ENCODE measurements around the gene IMP3.
A peak's percentile ranks its signal among the peaks of the same experiment; 100 is the strongest.
"Not testable (repeated sequence)": the region's sequence is repeated elsewhere in the genome, so short reads cannot be mapped to it uniquely, and the experiment has no call there.

IMP3 gene

GRCh38 chr15:75650908-75651809 is 11.1 kb upstream of the IMP3 start:
- DNase-seq (no peak), ATAC-seq (no peak)

- no peak for ATAC-seq
Observed at GRCh38 chr15:75649848-75650247, 9.8 kb upstream of the IMP3 start.

GRCh38 chr15:75649045-75649761 is 9.2 kb upstream of the IMP3 start:
- ATAC-seq (no peak), DNase-seq (no peak)

More at GRCh38 chr15:75649848-75650247, 9.8 kb upstream of the IMP3 start:
- no peak for DNase-seq

- ATAC-seq (no peak), DNase-seq (peak; percentile 20)
Observed at GRCh38 chr15:75648156-75649000, 8.4 kb upstream of the IMP3 start.

GRCh38 chr15:75647370-75648155 is 7.5 kb upstream of the IMP3 start, which contains the start of gene SNX33:
Gene SNX33, plus strand, starts transcription at chr15:75647912. Its CDS starts 1,191 bp downstream, at chr15:75649103.
- ATAC-seq (peak; percentile 64), DNase-seq (peak; percentile 73)

- peak; percentile 2 for ATAC-seq
- no peak for DNase-seq
Observed at GRCh38 chr15:75646944-75647364, 6.9 kb upstream of the IMP3 start.

- DNase-seq, result no peak
- ATAC-seq, result no peak
Observed at GRCh38 chr15:75646112-75646943, 6.3 kb upstream of the IMP3 start.

GRCh38 chr15:75644376-75644775 is 4.4 kb upstream of the IMP3 start:
- DNase-seq (no peak), ATAC-seq (no peak)

- ATAC-seq (no peak), DNase-seq (no peak)
Observed at GRCh38 chr15:75641603-75642002, 1.6 kb upstream of the IMP3 start.

GRCh38 chr15:75641179-75641503 is 1.1 kb upstream of the IMP3 start:
- DNase-seq (no peak), ATAC-seq (no peak)

- ATAC-seq (peak; percentile 57), DNase-seq (peak; percentile 46)
Observed at GRCh38 chr15:75640483-75641178, 607 bp upstream of the IMP3 start.

- no peak for DNase-seq
- ATAC-seq, result no peak
Observed at GRCh38 chr15:75639191-75639708, 774 bp downstream of the IMP3 start.

- DNase-seq, result no peak
- ATAC-seq, result no peak
Observed at GRCh38 chr15:75637245-75638009, 2.6 kb downstream of the IMP3 start.

- DNase-seq (no peak), ATAC-seq (no peak)
Observed at GRCh38 chr15:75636026-75636425, 4.0 kb downstream of the IMP3 start.

- not testable (repeated sequence) for ATAC-seq, DNase-seq
Observed at GRCh38 chr15:75633922-75634321, 6.1 kb downstream of the IMP3 start.

- DNase-seq (no peak), ATAC-seq (no peak)
Observed at GRCh38 chr15:75631935-75632334, 8.1 kb downstream of the IMP3 start.

- peak; percentile 87 for ATAC-seq
- DNase-seq, result peak; percentile 94
Observed at GRCh38 chr15:75625542-75626347, 14.3 kb downstream of the IMP3 start, which contains the start of gene SNUPN. Gene SNUPN, minus strand, starts transcription at chr15:75625725. Its CDS starts 4,674 bp downstream, at chr15:75621051.

GRCh38 chr15:75622505-75622904 is 17.5 kb downstream of the IMP3 start:
- ATAC-seq (no peak), DNase-seq (no peak)

Measured in stimulated activated naive CD8-positive, alpha-beta T cell treated with anti-CD3 and anti-CD28 coated beads, Interleukin-15, Interleukin-2, amounts not matched to agents 100 U/mL and 50 U/mL, for 24 hours (primary cell).